Endothelial cell of umbilical vein (primary cell): ENCODE measurements around the gene INHBB. TPM values are rescaled to one million over a fixed set of nuclear protein-coding genes. Genes with fewer than 3 reads are reported as not detected.

Source experiments
- BruUV-seq: library from RNA; stranded (reverse); fragments of 400-500 nt; replicated peaks from 2 replicates; lab custom pipeline; 2021; lab: Mats Ljungman, UMichigan
- CTCF ChIA-PET: fragments of 300-600, 350-600 bp; sonication (Branson Sonifier 250); formaldehyde crosslinking; loops from one replicate; lab custom pipeline; 2021; ENCODE audit warnings: antibody characterized with exemption, inconsistent platforms; lab: Charles Lee
- POLR2A ChIA-PET: fragments of 300-600, 350-600 bp; sonication (Branson Sonifier 250); formaldehyde crosslinking; loops from one replicate; lab custom pipeline; 2021; ENCODE audit warnings: antibody characterized with exemption, inconsistent platforms; lab: Charles Lee
- DNase-seq: peaks from one replicate; pipeline ENCODE4 v3.0.0-alpha.2; 2011; ENCODE audit warnings: low read depth, low spot score
- FAIRE-seq: peaks from 2 replicates; lab custom pipeline; 2011; peaks lifted over from hg19 to GRCh38; lab: Jason Lieb, UNC
- H2AFZ ChIP-seq: 2 replicates; pipeline ENCODE4 v1.6.0; 2012; ENCODE audit warnings: low read depth, low read length, control low read depth, inconsistent platforms
- H3K27ac ChIP-seq: 2 replicates; pipeline ENCODE4 v1.5.1; 2011; ENCODE audit warnings: low read depth, mild to moderate bottlenecking, control low read depth, low read length, moderate library complexity; ENCODE audit not compliant: insufficient read depth
- H3K27me3 ChIP-seq, 2 experiments: 2 replicates each; pipeline versions ENCODE4 v1.6.0 to v1.6.1; 2011; ENCODE audit warnings: low read length in 2 of 2, mixed read lengths in 1 of 2; ENCODE audit not compliant: control insufficient read depth in 2 of 2, insufficient read depth in 2 of 2
- H3K36me3 ChIP-seq, 2 experiments: 2 replicates in 1 of 2; 3 replicates in 1 of 2; pipeline ENCODE4 v1.5.1; 2011; ENCODE audit warnings: low read length in 2 of 2, mild to moderate bottlenecking in 1 of 2, moderate library complexity in 1 of 2; ENCODE audit not compliant: control insufficient read depth in 2 of 2, insufficient read depth in 2 of 2; ENCODE audit errors: extremely low read depth in 1 of 2
- H3K4me1 ChIP-seq: 3 replicates; pipeline ENCODE4 v1.5.1; 2011; ENCODE audit warnings: mild to moderate bottlenecking, low read length; ENCODE audit not compliant: control insufficient read depth, insufficient read depth; ENCODE audit errors: extremely low read depth
- H3K4me2 ChIP-seq: 2 replicates; pipeline ENCODE4 v1.6.1; 2011; ENCODE audit warnings: low read length, control low read depth, mixed read lengths; ENCODE audit not compliant: insufficient read depth
- H3K4me3 ChIP-seq, 3 experiments: fragments of 200-600 bp in 1 of 3; sonication (generic), shearing (Covaris generic) in 1 of 3; replicated peaks in 1 of 3; 2 replicates each; pipeline ENCODE4 v1.5.1; 2011 to 2016; ENCODE audit warnings: control low read depth in 3 of 3, low read length in 3 of 3, mild to moderate bottlenecking in 2 of 3, inconsistent platforms in 1 of 3, low read depth in 1 of 3, moderate library complexity in 1 of 3; ENCODE audit not compliant: insufficient read depth in 1 of 3
- H3K79me2 ChIP-seq: 2 replicates; pipeline ENCODE4 v1.6.0; 2012; ENCODE audit warnings: low read length, inconsistent platforms; ENCODE audit not compliant: control insufficient read depth, insufficient read depth
- H3K9ac ChIP-seq: replicated peaks from 2 replicates; pipeline ENCODE3; 2011; ENCODE audit warnings: low read length, control low read depth; ENCODE audit not compliant: insufficient read depth; ENCODE audit errors: extremely low read depth
- H3K9me1 ChIP-seq: replicated peaks from 3 replicates; pipeline ENCODE4 v1.6.0; 2011; ENCODE audit warnings: mild to moderate bottlenecking, low read length; ENCODE audit not compliant: control insufficient read depth, insufficient read depth; ENCODE audit errors: extremely low read depth
- H3K9me3 ChIP-seq: replicated peaks from 2 replicates; pipeline ENCODE4 v1.5.1; 2012; ENCODE audit warnings: low read length, inconsistent platforms; ENCODE audit not compliant: control insufficient read depth, insufficient read depth
- H4K20me1 ChIP-seq: replicated peaks from 2 replicates; pipeline ENCODE3; 2011; ENCODE audit warnings: mild to moderate bottlenecking, low read length; ENCODE audit not compliant: control insufficient read depth, insufficient read depth; ENCODE audit errors: extremely low read depth
- EZH2 ChIP-seq: IDR thresholded peaks from 2 replicates; pipeline ENCODE4 v1.6.1; 2012; ENCODE audit warnings: borderline replicate concordance, low read depth, mild to moderate bottlenecking, moderate library complexity, low read length, inconsistent platforms; ENCODE audit not compliant: severe bottlenecking
- FOS ChIP-seq: IDR thresholded peaks from 2 replicates; pipeline ENCODE4 v1.6.1; 2011; ENCODE audit warnings: mild to moderate bottlenecking, low read length, moderate library complexity, borderline replicate concordance; ENCODE audit not compliant: insufficient read depth
- GATA2 ChIP-seq: IDR thresholded peaks from 2 replicates; pipeline ENCODE4 v1.7.0; 2011; ENCODE audit warnings: low read depth, mild to moderate bottlenecking, moderate library complexity, mixed read lengths, low read length; ENCODE audit not compliant: insufficient read length, insufficient read depth
- JUN ChIP-seq: IDR thresholded peaks from 2 replicates; pipeline ENCODE4 v1.6.1; 2011; ENCODE audit warnings: borderline replicate concordance, low read depth; ENCODE audit not compliant: insufficient read length, insufficient read depth
- MAX ChIP-seq: IDR thresholded peaks from 2 replicates; pipeline ENCODE4 v1.6.1; 2011; ENCODE audit not compliant: insufficient read depth, insufficient read length
- MYC ChIP-seq: IDR thresholded peaks from one replicate; pipeline ENCODE4 v1.6.1; 2011; ENCODE audit warnings: mild to moderate bottlenecking, low read depth, low read length
- POLR2A ChIP-seq: IDR thresholded peaks from 2 replicates; pipeline ENCODE4 v1.6.1; 2012; ENCODE audit warnings: low read depth, mild to moderate bottlenecking, control low read depth, low read length
- POLR2AphosphoS5 ChIP-seq: IDR thresholded peaks from 2 replicates; pipeline ENCODE4 v1.6.1; 2012; ENCODE audit warnings: low read depth, mild to moderate bottlenecking, control low read depth, low read length, moderate library complexity; ENCODE audit not compliant: insufficient read depth
- dilution Hi-C: fragments of 300-500 bp; cut with MboI; formaldehyde crosslinking; loops from one replicate; pipeline ENCODE4 v1.15.0; 2019; ENCODE audit warnings: low sequenced_read_pairs; ENCODE audit not compliant: extremely low pct_ligation_motif_present
- intact Hi-C: fragments of 100-400 bp; cut with micrococcal nuclease; formaldehyde crosslinking; loops from one replicate; pipeline ENCODE4 v1.10.0; 2022
- polyA plus RNA-seq, 4 experiments: library from polyadenylated mRNA; depleted of rRNA in 3 of 4; stranded (reverse) in 3 of 4; unstranded in 1 of 4; fragments of >200 nt; gene quantifications; 2 replicates each; pipeline versions ENCODE4 v1.2.1 to v1.2.3, GENCODE V29; 2011 to 2012; ENCODE audit warnings: missing spikeins in 1 of 4
- total RNA-seq: library from RNA; stranded (reverse); gene quantifications from 2 replicates; pipeline ENCODE4 v1.2.3, GENCODE V29; 2021
- TF ChIP-seq, protein P1 (sequence below), 2 donors: IDR thresholded peaks; 1 replicate in 1 of 2; 2 replicates in 1 of 2; pipeline ENCODE4 v1.5.1; 2011; ENCODE audit warnings: low read length in 2 of 2, mild to moderate bottlenecking in 2 of 2, moderate library complexity in 2 of 2, control low read depth in 1 of 2, inconsistent platforms in 1 of 2, low read depth in 1 of 2; ENCODE audit not compliant: insufficient read depth in 1 of 2; ENCODE audit errors: extremely low read depth in 1 of 2

Gene INHBB
- total and polyA plus RNA-seq, 2 donors (not counting 3 experiments of a cell fraction or from before 2014, with no cell fraction given) = 0.11 to 1.8 TPM

DNA sequence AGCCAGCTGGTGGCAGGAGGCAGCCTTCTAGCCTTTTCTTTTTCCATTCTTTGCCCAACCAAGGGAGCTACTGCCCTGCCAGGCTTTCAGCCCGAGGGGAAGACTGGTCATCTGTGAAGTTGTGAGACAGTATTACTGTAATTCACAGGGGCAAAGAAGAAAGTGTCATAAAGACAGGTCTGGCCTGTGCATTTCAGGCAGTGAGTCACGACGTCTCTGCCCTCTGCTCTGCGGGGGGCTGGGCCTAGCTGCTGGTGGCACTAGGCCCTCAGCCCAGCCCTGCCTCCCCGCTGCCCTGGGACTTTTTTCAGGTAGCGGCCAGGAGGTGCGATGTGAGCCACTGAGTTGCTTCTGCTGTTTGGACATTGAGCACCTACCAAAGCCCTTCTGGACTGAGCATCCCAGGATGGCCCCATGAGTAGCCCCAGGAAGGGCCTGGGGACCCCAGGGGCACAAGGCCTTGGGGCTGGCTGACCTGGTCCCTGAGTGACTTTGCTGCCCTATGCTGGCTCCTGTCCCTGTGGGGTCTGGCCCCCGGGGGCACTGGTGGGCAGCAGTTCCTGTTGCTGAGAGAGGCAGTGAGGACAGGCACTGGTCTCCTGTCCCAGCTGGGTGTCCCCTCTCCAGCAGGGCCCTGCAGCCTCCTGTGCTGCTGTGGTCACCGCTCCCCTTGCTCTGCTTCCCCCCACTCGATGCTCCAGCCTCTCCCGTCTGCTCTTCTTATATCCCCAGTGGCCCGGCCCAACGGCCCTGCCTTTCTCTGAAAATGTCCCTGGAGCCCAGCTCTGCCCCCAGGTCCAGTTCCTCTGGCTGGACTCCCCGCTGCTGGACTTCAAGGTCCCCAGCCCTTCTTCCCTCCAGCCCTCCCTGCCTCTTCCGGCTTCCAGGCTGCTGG lies 7.0 kb downstream of the INHBB start:
- no TSS peak for BruUV-seq
- Histone ChIP-seq H3K9me3 (no peaks in the 10 kb centered on the region), H3K27me3 (peaks cover 10 to 17% of the 10 kb centered on the region in 2 experiments), H3K9ac (no peak overlapping the region), H4K20me1 (no peaks in the 10 kb centered on the region), H3K9me1 (no peaks in the 10 kb centered on the region), H3K4me2 (no peak overlapping the region), H3K4me1 (no peaks in the 10 kb centered on the region), H3K79me2 (no peaks in the 10 kb centered on the region), H3K36me3 (no peaks in the 10 kb centered on the region), H2AFZ (no peak overlapping the region), H3K4me3 (no peak overlapping the region), H3K27ac (no peak overlapping the region)
- POLR2A ChIA-PET = no interaction called here
- DNase-seq = no peak
- intact Hi-C loops = no loop called here
- dilution Hi-C loops = no loop called here
- TF ChIP-seq MAX (no peak), EZH2 (no peak), POLR2A (no peak), JUN (no peak), FOS (no peak), GATA2 (no peak), MYC (no peak), POLR2AphosphoS5 (no peak)
- TF ChIP-seq, protein P1, sequence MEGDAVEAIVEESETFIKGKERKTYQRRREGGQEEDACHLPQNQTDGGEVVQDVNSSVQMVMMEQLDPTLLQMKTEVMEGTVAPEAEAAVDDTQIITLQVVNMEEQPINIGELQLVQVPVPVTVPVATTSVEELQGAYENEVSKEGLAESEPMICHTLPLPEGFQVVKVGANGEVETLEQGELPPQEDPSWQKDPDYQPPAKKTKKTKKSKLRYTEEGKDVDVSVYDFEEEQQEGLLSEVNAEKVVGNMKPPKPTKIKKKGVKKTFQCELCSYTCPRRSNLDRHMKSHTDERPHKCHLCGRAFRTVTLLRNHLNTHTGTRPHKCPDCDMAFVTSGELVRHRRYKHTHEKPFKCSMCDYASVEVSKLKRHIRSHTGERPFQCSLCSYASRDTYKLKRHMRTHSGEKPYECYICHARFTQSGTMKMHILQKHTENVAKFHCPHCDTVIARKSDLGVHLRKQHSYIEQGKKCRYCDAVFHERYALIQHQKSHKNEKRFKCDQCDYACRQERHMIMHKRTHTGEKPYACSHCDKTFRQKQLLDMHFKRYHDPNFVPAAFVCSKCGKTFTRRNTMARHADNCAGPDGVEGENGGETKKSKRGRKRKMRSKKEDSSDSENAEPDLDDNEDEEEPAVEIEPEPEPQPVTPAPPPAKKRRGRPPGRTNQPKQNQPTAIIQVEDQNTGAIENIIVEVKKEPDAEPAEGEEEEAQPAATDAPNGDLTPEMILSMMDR (IDR thresholded peaks at IDR 0.05; ENCODE audit: extremely low read depth in 1 of 2, insufficient read depth in 1 of 2, low read depth in 1 of 2, low read length in 2 of 2) = no peak
- CTCF ChIA-PET = interaction anchor here (1.4 to 1.7 kb wide), 2 partner anchors 10 to 328 kb away, joined by 4 to 5 read pairs; no protein-coding TSS in a partner anchor
- FAIRE-seq = no peak
